ENCODE measurements around the gene KRTCAP3. TPM values are rescaled to one million over a fixed set of nuclear protein-coding genes. Genes with fewer than 3 reads are reported as not detected.

The KRTCAP3 gene
- total and polyA plus RNA-seq, 9 of the 15 experiments (the other 6 are each of a cell fraction or from before 2014, with no cell fraction given) = 0.24 to 1.4 (median 0.73) TPM

GRCh38 chr2:27428978-27429541 lies 13.1 kb upstream of the KRTCAP3 start (continued):
- TF ChIP-seq ZBTB12 (CRISPR knock-in tag; IDR thresholded peaks at IDR 0.05) (no peak), MEF2D (tag; conservative IDR thresholded peaks at IDR 0.05; ENCODE audit: low read depth) (no peak), TARDBP (IDR thresholded peaks at IDR 0.05) (no peak), XRCC4 (IDR thresholded peaks at IDR 0.05; ENCODE audit: extremely low read depth, insufficient read depth, insufficient read length) (no peak), GATAD2A (IDR thresholded peaks at IDR 0.05) (no peak), HNRNPK (IDR thresholded peaks at IDR 0.05; ENCODE audit: low read depth, low read length, poor library complexity, severe bottlenecking) (no peak), E2F5 (CRISPR knock-in tag; IDR thresholded peaks at IDR 0.05) (no peak), ZKSCAN3 (CRISPR knock-in tag; IDR thresholded peaks at IDR 0.05) (no peak), ZBTB43 (CRISPR knock-in tag; IDR thresholded peaks at IDR 0.05) (no peak), GATA2 (CRISPR knock-in tag; IDR thresholded peaks at IDR 0.05) (no peak), BRCA1 (IDR thresholded peaks at IDR 0.05) (no peak), BRCA1 (CRISPR knock-in tag; IDR thresholded peaks at IDR 0.05) (no peak), AFF4 (CRISPR knock-in tag; IDR thresholded peaks at IDR 0.05) (no peak), ZHX1 (conservative IDR thresholded peaks at IDR 0.05; ENCODE audit: low read length) (no peak), IRF9 (tag; IDR thresholded peaks at IDR 0.05) (no peak)
